Thoracic aorta (tissue), 2 donors: ENCODE data around the gene CAMK1D. TPM values are rescaled to one million over a fixed set of nuclear protein-coding genes. Genes with fewer than 3 reads are reported as not detected.

Experiments
- ATAC-seq: fragments of 150-250 bp; one replicate; pipeline ENCODE4 v1.8.0; 2017; ENCODE audit warnings: low read depth; ENCODE audit not compliant: insufficient number of reproducible peaks, low FRiP score
- DNase-seq: peaks from one replicate; pipeline ENCODE4 v3.0.0-alpha.2; 2020; ENCODE audit warnings: low spot score
- H3K27ac ChIP-seq, 2 donors: fragments of 200-600 bp; sonication (generic); 1 replicate in 1 of 2; 2 replicates in 1 of 2; pipeline ENCODE4 v1.5.1; 2016; ENCODE audit warnings: mild to moderate bottlenecking in 2 of 2, moderate library complexity in 2 of 2
- H3K27me3 ChIP-seq: fragments of 200-600 bp; sonication (generic); replicated peaks from 2 replicates; pipeline ENCODE4 v1.6.0; 2016; ENCODE audit warnings: mild to moderate bottlenecking; ENCODE audit not compliant: insufficient read depth
- H3K36me3 ChIP-seq: fragments of 200-600 bp; sonication (generic); one replicate; pipeline ENCODE4 v1.5.1; 2016
- H3K4me1 ChIP-seq, 2 donors: fragments of 200-600 bp; sonication (generic); 1 replicate in 1 of 2; 2 replicates in 1 of 2; pipeline versions ENCODE4 v1.5.1 to v1.6.0; 2016; ENCODE audit warnings: low read depth in 2 of 2, mild to moderate bottlenecking in 1 of 2; ENCODE audit not compliant: control insufficient read depth in 1 of 2
- H3K4me3 ChIP-seq: fragments of 200-600 bp; sonication (generic); 2 replicates; pipeline ENCODE4 v1.5.1; 2016; ENCODE audit warnings: mild to moderate bottlenecking
- H3K9me3 ChIP-seq: fragments of 200-600 bp; sonication (generic); 2 replicates; pipeline ENCODE4 v1.5.1; 2016
- CTCF ChIP-seq: fragments of 200-600 bp; sonication (generic); IDR thresholded peaks from one replicate; pipeline ENCODE4 v1.5.1; 2019; ENCODE audit warnings: antibody characterized with exemption
- total RNA-seq, 2 donors: library from RNA; depleted of rRNA; stranded (reverse); fragments of >200 nt; gene quantifications; one replicate each; pipeline versions ENCODE4 v1.1.0 to v1.2.3, GENCODE V29; 2016

CAMK1D gene
- total RNA-seq, 2 donors from 2014 or later, result 8.7 to 11.2 TPM

GRCh38 chr10:12507165-12507850 lies 158.0 kb downstream of the CAMK1D start:
- TF ChIP-seq CTCF, result no peak
- no peak for DNase-seq
- no peaks in the 10 kb centered on the region for H3K9me3 ChIP-seq

GRCh38 chr10:12508165-12508564 lies 158.8 kb downstream of the CAMK1D start:
- DNase-seq, result no peak
- no peak for TF ChIP-seq CTCF
- H3K27ac ChIP-seq, result no peak overlapping the region
- H3K4me1 ChIP-seq, result no peaks in the 10 kb centered on the region
- no peaks in the 10 kb centered on the region for H3K36me3 ChIP-seq
- no peaks in the 10 kb centered on the region for H3K27me3 ChIP-seq
- no peaks in the 10 kb centered on the region for H3K9me3 ChIP-seq
- ATAC-seq, result no peak
- H3K4me3 ChIP-seq, result no peak overlapping the region

More at GRCh38 chr10:12507165-12507850, 158.0 kb downstream of the CAMK1D start:
- Histone ChIP-seq H3K4me1 (no peaks in the 10 kb centered on the region), H3K4me3 (no peak overlapping the region), H3K27me3 (no peaks in the 10 kb centered on the region), H3K27ac (no peak overlapping the region), H3K36me3 (no peaks in the 10 kb centered on the region)
- ATAC-seq, result no peak

GRCh38 chr10:12509016-12509793 lies 159.9 kb downstream of the CAMK1D start:
- H3K4me3 ChIP-seq, result no peak overlapping the region
- no peaks in the 10 kb centered on the region for H3K27me3 ChIP-seq
- H3K36me3 ChIP-seq, result no peaks in the 10 kb centered on the region
- no peak for TF ChIP-seq CTCF
- H3K4me1 ChIP-seq, result no peaks in the 10 kb centered on the region
- no peak for DNase-seq
- no peak overlapping the region for H3K27ac ChIP-seq
- no peaks in the 10 kb centered on the region for H3K9me3 ChIP-seq
- ATAC-seq, result no peak

- Histone ChIP-seq H3K36me3 (no peaks in the 10 kb centered on the region), H3K4me3 (no peak overlapping the region), H3K4me1 (no peaks in the 10 kb centered on the region), H3K27ac (no peak overlapping the region), H3K9me3 (no peaks in the 10 kb centered on the region), H3K27me3 (no peaks in the 10 kb centered on the region)
- no peak for ATAC-seq
- DNase-seq, result no peak
- TF ChIP-seq CTCF, result no peak
Measured at GRCh38 chr10:12509794-12510100, 160.4 kb downstream of the CAMK1D start.

GRCh38 chr10:12510501-12510941 lies 161.2 kb downstream of the CAMK1D start:
- no peaks in the 10 kb centered on the region for H3K9me3 ChIP-seq
- no peaks in the 10 kb centered on the region for H3K27me3 ChIP-seq
- DNase-seq (no peak), ATAC-seq (no peak)
- no peak overlapping the region for H3K27ac ChIP-seq
- H3K4me1 ChIP-seq, result no peaks in the 10 kb centered on the region
- no peaks in the 10 kb centered on the region for H3K36me3 ChIP-seq
- no peak overlapping the region for H3K4me3 ChIP-seq
- no peak for TF ChIP-seq CTCF
